Measurements from ENCODE around the gene KLHL3. TPM values are rescaled to one million over a fixed set of nuclear protein-coding genes. Genes with fewer than 3 reads are reported as not detected.

Gene KLHL3
- total and polyA plus RNA-seq, 4 donors, result 0.91 to 8.8 (median 3.7) TPM

GRCh38 chr5:137602721-137603273, 133.1 kb downstream of the KLHL3 start:
- H3K27me3 ChIP-seq (ENCODE audit: control insufficient read depth in 4 of 4, insufficient read depth in 4 of 4, low read length in 3 of 4), result peaks cover 0 to 7% (median 0%) of the 10 kb centered on the region in 4 donors
- H3K9ac ChIP-seq (ENCODE audit: low read depth in 1 of 2, low read length in 2 of 2), result no peak overlapping the region

GRCh38 chr5:137600721-137601360, 135.0 kb downstream of the KLHL3 start:
- Histone ChIP-seq H3K4me3 (ENCODE audit: low read depth in 1 of 3, low read length in 3 of 3) (no peak overlapping the region), H3K27ac (ENCODE audit: low read depth in 1 of 2, low read length in 2 of 2) (no peak overlapping the region), H3K27me3 (ENCODE audit: control insufficient read depth in 4 of 4, insufficient read depth in 4 of 4, low read length in 3 of 4) (peaks cover 0 to 5% (median 0%) of the 10 kb centered on the region in 4 donors), H3K36me3 (ENCODE audit: control insufficient read depth in 4 of 4, insufficient read depth in 3 of 4, low read depth in 1 of 4, low read length in 3 of 4) (no peaks in the 10 kb centered on the region), H3K9ac (ENCODE audit: low read depth in 1 of 2, low read length in 2 of 2) (no peak overlapping the region), H3K4me1 (ENCODE audit: control insufficient read depth in 4 of 4, insufficient read depth in 4 of 4, low read length in 3 of 4) (no peaks in the 10 kb centered on the region), H3K9me3 (ENCODE audit: control insufficient read depth in 4 of 4, low read length in 3 of 4) (no peaks in the 10 kb centered on the region)
- DNase-seq (ENCODE audit: low spot score), result peak; percentile 4
- 81% methylated on average over 6 of the region's 6 CpGs for WGBS
- TF ChIP-seq TAF1 (conservative IDR thresholded peaks at IDR 0.05) (no peak), ZBTB33 (IDR thresholded peaks at IDR 0.05) (no peak), SP1 (IDR thresholded peaks at IDR 0.05) (no peak), FOXA1 (IDR thresholded peaks at IDR 0.05) (no peak), RXRA (IDR thresholded peaks at IDR 0.05) (no peak), FOXA2 (IDR thresholded peaks at IDR 0.05) (no peak), HNF4G (IDR thresholded peaks at IDR 0.05) (no peak), CTCF (IDR thresholded peaks at IDR 0.05; ENCODE audit: low read depth, low read length, missing input control) (no peak)

More at GRCh38 chr5:137602721-137603273, 133.1 kb downstream of the KLHL3 start:
- Histone ChIP-seq H3K27ac (ENCODE audit: low read depth in 1 of 2, low read length in 2 of 2) (no peak overlapping the region), H3K4me3 (ENCODE audit: low read depth in 1 of 3, low read length in 3 of 3) (no peak overlapping the region), H3K4me1 (ENCODE audit: control insufficient read depth in 4 of 4, insufficient read depth in 4 of 4, low read length in 3 of 4) (no peaks in the 10 kb centered on the region), H3K36me3 (ENCODE audit: control insufficient read depth in 4 of 4, insufficient read depth in 3 of 4, low read depth in 1 of 4, low read length in 3 of 4) (no peaks in the 10 kb centered on the region), H3K9me3 (ENCODE audit: control insufficient read depth in 4 of 4, low read length in 3 of 4) (no peaks in the 10 kb centered on the region)
- TF ChIP-seq REST (IDR thresholded peaks at IDR 0.05) (no peak), RAD21 (IDR thresholded peaks at IDR 0.05) (no peak), FOXA2 (IDR thresholded peaks at IDR 0.05) (no peak), CTCF (IDR thresholded peaks at IDR 0.05; ENCODE audit: low read depth, low read length, missing input control) (no peak), FOXA1 (IDR thresholded peaks at IDR 0.05) (no peak), GABPA (IDR thresholded peaks at IDR 0.05 in 1 of 2, conservative IDR thresholded peaks at IDR 0.05 in 1 of 2) (no peak), RXRA (IDR thresholded peaks at IDR 0.05) (no peak), YY1 (IDR thresholded peaks at IDR 0.05) (no peak), MAX (IDR thresholded peaks at IDR 0.05) (no peak), EGR1 (IDR thresholded peaks at IDR 0.05; ENCODE audit: low read depth in 2 of 2) (no peak), NR2F2 (IDR thresholded peaks at IDR 0.05) (no peak), HNF4A (conservative IDR thresholded peaks at IDR 0.05) (no peak)
- 95% methylated on average over 3 of the region's 3 CpGs for WGBS
- peak; percentile 17 for DNase-seq (ENCODE audit: low spot score)

Measured in liver (tissue), 9 donors.